HG03342 (cell line): ENCODE data around the gene SLC24A3.

ENCODE experiments used
- ATAC-seq: cut with Tn5 transposase; IDR thresholded peaks from one replicate; pipeline ENCODE4 v1.9.1; 2021; ENCODE audit warnings: mild to moderate bottlenecking, moderate library complexity; ENCODE audit not compliant: unreplicated experiment

SLC24A3 gene

DNA sequence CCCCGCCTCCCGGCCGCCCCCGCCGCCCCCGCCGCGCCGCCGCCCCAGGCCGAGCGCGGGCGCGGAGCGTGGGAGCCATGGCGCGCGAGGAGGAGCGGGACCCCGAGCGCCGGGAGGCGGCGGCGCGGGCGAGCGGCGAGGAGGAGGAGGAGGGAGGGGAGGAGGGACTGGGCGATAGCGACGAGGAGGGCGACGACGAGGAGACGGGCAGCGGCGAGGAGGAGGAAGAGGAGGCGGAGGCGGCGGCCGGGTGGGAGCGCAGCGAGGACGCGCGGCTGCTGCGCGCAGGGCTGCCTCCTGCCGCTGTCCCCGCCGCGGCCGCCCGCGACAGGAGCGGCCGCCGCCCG, at the start of gene SLC24A3:
Gene SLC24A3, plus strand, starts transcription at position 174 of the 347 bp plus-strand sequence.
- ATAC-seq, result no peak

DNA sequence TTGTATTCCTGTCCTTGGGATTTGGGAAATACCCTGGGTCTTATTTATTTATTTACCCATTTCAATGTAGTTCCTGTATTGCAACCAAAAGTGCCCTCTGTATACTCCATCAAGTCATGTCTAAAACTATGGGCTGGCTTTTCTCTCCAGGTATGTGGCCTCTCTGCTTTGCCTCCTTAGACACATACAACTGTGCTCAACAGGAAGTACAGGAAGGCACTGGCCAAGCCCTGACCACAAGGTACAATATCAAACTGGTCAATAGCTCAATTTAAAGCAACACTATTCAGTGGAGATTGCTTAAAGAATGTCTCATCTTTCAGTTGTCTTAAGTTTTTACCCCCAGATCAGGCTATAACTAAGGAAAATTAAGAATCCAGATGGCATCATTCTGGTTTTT, 42.3 kb upstream of the SLC24A3 start:
- no peak for ATAC-seq

DNA sequence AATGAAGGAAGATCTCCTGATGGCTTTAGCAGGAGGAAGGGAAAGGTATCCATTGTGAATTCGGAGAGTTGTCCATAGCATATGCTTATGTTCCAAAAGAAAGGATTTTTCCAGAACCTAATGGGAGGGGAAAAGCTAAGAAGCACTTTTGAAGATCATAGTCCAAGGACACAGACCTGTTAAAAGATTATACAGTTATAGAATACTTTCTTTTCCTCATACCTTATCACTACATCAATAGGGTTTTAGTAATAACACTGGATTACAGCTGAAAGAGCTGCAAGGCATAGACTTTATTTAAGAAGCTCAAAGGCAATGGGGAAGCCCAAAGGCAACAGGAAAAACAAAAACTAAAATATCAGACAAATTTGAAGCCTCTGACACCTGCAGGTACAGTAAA, 39.8 kb upstream of the SLC24A3 start:
- ATAC-seq, result no peak

DNA sequence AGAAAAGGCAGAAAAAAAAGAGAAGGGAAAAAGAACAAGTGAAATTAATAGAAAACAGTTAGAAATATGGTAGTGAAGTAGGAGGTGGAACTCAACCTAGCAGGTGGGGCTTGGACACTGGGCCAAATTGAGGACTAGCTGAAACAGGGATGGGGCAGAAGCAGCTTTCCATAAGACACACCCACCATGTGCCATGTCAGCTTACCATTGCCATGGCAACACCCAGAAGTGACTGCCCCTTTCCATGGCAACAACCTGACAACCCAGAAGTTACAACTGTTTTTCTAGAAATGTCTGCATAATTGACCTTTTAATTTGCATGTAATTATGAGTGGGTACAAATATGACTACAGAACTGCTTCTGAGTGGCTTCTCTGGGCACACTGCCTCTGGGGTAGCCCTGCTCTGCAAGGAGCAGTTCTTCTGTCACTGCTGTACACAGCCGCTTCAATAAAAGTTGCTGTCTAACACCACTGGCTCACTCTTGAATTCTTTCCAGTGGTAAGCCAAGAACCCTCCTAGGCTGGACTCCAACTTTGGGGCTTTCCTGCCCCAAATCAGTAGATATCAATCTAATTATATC, 35.9 kb upstream of the SLC24A3 start:
- ATAC-seq, result no peak

DNA sequence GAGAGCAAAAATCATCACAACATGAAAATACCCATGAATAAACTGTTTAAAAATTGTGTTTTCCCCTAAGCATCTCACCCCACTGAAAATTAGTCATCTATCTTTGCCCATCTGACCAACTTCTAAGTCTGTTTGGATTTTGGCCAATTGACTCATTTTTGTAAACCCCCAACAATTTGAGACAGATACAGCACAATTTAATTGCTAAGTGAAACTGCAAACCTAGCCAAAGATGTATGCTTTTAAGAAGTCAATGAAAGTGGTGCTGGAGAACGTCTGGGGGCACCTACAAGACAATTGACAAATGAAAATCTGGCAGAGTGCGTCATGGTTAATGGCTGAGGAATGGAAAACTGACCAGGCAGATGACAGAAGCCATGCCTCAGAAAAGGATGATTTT, 30.9 kb upstream of the SLC24A3 start:
- ATAC-seq, result no peak

DNA sequence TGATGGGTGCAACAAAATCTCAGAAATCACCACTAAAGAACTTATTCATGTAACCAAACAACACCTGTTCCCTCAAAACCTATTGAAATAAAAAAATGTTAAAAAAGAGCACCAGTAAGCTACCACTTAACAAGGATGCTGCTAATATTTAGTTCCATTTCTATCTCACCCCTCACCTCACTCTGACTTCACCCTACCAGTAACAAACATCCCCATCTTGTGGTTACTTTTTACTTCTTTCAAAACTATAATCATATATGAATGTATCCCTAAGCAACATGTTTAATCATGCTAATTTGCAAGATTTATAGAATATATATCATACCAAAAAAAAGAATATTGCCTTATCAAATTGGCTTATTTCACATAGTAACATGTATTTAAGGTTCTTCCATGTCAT, 27.4 kb upstream of the SLC24A3 start:
- no peak for ATAC-seq

DNA sequence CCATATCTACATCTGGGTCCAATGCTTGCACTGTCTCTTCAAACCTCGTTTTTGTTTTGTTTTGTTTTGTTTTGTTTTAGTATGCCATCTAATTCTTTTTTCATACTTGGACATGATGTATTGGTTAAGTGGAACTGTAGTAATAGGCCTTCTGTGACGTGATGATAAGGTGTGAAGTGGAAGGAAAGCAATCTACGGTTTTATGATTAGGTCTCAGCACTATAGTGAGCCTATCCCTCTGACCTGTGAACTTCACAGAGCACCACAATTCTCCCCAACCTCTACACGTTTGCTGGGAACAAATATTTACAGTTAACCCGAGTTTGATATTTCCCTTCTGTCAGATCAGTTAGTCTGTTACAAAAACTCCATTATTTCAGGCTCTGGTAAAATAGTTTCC, 19.1 kb upstream of the SLC24A3 start:
- no peak for ATAC-seq

DNA sequence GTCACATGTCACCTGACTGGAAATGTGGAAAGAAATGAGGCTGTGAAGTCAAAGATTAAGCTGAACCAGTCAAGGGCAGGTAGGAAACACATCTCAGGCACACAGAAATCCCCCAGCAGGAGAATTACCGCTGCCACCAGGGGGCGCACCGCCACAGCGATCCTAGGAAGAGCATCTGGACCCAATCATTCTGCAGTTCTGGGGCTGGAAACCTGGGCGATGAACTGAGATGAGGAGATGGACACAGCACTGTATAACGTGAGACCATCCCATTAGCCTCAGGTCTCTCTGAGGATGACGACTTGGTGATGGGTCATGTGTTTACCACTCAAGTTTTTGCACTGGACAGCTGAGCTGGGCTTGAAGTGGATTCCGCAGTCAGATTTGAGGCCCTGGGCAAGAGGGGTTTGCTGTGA, 6.5 kb upstream of the SLC24A3 start:
- ATAC-seq, result no peak

DNA sequence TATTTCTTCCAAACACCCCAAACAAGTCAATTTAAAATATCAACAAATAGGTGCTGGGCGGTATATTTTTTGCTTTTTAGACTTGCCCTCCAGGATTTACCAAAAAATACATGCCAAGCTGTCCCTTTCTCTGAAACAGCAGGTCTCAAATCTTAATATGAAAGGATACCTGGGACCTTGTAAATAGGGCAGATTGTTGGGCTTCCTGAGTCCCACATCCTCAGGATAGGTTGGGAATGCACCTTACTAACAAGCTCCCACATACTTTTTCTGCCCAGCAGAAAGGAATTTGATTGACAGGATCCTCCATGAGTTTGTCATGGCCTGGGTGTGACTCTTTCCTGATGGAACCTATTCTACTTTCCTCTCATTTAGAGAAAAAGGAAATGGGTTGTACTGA, 4.9 kb upstream of the SLC24A3 start:
- no peak for ATAC-seq

DNA sequence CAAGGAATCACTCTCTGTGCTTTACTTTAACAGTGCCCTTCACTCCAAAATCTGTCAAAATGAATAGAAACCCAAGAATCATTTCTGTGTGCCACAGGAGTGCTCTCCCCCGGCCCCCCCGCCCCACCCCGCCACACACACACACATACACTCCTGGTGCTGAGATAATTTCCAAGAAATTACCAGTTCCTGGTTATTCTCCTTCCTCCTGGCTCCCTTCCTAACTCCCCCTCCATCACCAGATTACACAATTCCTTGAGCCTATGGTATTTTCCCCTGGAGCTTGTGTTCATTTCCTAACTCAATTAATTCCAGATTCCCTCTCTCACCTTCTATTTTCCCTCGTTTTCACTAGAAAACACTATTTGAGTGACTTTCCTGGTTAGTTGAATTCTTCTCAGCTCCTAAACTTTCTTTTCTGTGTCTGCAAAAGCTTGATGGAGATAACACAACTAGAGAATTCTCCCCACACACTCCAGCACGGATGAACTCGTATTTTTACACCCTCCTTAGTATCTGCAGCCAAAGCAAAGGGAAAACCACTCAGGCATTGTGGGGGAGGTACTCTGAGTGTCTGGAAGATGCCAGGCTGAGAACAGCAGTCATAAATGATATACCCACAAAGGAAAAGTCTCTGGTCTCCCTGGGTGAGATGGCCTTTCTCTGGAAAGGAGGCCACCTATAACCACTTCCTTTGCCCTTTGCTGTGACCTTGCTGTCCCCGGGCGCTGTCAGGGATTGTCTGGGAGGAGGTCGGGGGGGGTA, 1.9 kb upstream of the SLC24A3 start:
- no peak for ATAC-seq

DNA sequence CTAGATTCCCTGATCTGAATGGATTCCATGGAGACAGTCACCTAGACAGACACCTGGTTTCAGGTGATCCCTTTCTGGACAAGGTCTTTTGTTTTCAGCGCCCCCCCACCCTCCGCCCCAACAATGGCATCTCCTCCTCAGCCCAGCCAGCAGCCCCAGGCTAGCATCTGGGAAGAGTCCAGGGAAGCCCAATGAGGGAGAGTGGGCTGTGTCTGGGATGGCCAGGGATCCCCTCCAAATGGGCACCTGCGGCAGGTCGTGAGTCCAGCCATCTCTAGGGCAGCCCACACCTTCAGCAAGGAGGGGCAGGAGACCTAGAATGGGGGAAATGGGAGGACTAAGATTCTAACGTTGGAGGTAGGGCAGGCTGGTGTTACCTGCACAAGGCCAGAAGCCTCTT, 1.2 kb upstream of the SLC24A3 start:
- ATAC-seq, result no peak

DNA sequence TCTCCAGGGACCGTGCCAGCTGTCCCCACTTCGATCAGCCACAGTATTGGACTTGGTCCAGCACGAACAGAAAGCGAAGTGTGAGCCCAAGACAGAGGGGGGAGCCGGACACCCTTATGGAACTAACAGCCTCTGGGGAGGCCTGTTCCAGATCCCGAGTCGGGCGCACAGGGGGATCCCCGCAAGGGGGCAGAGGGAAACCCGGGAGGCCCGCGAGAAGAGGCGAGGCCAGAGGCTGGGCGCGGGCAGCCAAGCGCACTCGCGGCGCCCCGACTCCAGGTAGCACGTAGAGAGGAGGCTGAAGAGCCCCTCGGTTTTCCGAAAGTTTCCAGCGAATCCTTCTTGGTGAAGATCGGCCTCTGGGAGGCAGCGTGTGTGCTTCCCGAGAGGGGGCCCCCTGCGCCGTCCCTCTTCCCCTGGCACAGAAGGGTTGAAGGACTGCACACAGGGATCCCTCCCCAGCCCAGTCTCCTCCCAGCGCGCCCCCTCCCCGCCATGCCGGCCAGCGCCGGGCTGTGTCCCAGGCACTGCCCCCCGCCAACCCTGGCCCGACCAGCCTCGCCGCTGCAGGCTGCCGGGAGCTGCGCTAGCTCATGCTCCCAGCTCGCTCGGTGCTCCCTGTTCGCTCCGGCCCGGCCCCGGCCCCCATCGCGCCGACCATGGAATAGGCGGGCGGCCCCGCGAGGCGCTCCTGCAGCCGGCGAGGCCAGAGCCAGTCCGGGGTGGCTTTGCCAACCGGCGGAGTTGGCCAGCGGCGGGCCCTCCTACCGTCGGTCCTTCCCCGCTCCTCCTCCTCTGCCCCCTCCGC, 577 bp upstream of the SLC24A3 start:
- ATAC-seq, result no peak

DNA sequence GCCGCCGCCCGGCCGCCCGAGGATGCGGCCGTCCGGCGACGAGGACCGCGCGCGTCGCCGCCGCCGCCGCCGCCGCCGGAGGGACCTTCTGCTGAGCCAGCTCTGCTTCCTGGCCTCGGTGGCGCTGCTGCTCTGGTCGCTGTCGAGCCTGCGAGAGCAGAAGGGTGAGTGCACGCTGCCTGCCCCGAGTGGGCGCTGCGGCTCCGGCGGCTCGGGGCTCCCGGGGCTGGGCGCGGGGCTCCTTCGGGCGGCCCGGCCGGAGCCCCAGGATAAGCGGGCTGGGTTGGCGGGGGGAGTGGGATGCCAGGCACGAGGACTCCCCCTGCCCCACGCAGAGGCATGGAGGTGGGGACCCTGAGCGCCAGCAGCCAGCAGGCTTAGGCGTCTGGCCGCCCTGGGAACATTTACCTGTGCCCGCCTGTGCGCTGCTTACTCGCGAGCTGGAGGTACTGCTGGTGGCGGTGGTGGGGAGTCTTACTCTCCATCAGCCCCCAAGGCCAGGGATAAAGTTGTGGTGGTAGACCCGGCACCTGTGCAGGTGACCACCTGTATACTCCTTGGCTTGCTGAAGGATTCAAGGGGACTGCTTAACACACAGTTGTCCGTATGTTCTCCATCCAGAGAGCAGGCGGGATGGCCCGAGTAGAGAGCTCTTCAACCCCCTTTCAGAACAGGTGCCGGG, 520 bp downstream of the SLC24A3 start:
- ATAC-seq, result no peak

DNA sequence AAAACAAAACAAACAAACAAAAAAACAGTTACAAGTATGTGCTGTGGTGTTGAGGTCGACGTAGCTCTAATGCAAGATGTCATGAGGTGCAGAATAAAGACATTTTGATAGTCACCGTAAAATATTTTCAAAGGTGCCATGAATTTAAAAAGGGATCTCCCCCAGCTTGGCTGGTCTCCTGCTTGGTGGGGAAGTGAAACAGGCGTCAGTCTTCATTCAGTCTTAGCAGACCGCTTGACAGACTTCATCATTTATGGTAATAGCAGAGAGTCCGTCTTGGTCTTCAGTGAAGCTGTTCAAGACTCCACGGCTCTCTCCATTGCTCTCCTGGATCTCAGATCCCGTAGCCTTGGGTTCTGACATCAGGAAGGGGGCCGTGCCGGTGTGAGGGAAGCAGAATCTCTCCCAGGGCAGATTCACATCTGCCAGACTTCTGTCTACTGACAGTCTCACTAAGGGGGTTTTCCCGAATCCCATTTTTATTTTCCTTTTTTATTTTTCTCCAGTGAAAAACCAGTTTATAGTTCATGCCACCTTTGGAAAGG, 1.6 kb downstream of the SLC24A3 start:
- ATAC-seq, result no peak

DNA sequence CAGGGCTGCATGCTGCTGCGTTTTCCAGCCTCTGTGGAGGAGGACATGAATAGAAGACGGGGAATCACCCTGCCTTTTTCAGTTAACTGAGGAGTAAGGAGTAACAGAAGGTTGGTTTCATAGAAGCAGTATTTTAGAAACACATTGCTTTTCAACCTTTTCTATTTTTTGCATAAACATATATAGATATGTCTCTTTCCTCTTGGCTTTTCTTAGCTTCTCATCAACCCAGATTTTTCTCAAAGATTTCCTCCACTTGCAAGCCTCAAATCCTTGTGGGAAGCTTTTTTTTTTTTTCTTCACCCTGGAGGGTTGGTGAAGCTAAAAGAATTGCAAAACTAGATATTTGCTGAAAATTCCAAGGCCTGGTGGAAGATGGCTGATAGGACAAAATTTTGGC, 6.0 kb downstream of the SLC24A3 start:
- no peak for ATAC-seq

DNA sequence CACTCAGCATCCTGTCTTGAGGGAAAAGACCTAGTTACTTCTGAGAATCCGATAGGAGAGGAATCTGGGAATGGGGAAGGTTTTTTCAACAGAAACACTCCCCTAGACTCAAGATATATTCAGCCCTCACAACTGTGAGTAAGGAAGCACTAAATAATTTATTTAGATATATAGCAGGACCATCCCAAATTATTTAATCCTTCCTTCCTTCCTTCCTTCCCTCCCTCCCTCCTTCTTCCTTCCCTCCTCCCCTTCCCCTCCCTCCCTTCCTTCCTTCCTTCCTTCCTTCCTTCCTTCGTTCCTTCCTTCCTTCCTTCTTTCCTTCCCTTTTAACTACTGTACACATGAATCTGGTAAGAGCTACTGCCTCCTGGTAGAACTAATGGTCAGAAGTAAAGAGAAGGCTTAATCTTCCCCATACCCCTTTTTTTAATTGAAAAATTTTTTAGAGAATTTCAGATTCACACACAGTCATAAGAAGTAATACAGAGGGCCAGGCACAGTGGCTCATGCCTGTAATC, 10.1 kb downstream of the SLC24A3 start:
- no peak for ATAC-seq

DNA sequence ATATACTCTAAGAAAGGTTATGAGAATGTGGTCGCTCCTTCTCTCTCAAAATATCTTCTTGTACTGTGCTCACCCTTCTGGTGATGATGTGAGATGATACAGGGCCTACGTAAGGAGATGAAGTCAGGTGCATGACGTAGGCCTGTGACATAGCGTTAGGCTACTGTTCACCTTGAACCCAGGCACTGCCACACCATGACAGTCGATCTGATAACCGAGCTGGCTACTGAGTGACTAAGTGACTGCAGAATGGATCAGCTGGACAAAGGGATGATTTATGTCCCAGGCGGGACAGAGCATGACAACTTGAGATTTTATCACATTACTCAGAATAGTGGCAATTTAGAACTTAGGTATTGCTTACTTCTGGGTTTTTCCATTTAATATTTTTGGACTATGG, 11.2 kb downstream of the SLC24A3 start:
- ATAC-seq, result no peak

DNA sequence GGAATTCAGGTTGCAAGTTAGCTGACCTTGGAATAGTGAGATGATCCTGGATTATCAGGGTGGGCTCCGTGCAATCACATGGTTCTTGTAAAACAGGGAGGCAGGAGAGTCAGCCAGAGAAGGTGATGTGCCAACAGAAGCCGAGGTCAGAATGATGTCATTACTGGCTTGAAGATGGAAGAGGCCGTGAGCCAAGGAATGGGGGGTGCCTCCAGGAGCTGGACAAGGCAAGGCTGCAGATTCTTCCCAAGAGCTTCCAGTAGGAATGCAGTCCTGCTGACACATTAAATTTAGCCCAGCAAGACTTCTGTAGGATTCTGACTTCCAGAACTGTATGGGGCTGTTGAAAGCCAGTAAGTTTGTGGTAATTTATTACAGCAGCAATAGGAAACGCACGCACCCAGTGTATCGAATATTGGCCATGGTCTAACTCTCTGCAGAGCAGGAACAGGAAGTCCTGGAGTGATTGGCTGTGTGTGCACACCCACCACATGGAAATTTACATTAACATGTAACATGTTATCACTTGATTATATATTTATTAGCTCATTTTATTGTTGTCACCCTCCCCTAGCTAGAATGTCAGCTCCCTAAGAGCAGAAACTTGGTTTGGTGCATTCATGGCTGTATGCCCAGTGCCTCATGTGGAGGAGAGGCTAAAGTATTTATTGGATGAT, 19.1 kb downstream of the SLC24A3 start:
- no peak for ATAC-seq

DNA sequence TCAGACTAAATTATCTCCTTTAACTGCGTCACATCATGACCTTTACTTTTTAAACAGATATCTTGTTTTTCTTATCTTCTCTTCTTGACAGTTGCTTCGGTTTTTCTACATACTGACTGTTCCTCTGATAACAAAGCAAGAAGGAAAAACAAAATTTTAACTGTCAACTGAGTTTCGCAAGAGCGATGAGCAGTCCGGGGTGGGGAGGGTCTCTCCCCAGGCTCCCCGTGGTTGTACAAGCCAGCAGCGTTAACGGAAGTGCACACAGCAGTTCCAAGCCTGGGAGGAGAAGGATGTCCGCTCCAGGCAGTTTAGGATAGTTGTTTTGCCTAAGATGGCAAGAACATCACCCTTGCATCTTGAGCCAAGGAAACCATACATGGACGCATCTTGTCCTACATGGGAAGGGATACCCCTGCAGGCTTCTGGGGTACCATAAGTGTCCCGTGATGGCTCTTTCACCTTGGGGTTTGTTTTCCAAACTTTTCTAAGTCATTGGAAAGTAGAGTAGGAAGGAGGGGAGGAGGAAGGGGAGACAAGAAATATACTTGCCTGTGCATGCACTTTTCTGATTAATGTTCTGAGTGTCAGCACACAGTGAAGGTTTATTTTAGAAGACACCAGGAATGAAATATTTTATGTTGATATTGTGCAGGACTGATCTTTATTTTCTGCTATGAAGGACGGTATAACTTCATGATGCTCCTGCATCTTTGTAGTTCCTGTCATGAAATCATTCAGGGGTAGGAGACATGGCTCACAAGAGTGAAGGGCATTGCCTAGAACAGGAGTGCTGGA, 20.8 kb downstream of the SLC24A3 start:
- no peak for ATAC-seq
